GM21723 (cell line): ENCODE measurements around the gene TMEM63B.

Experiments
- ATAC-seq: cut with Tn5 transposase; IDR thresholded peaks from one replicate; pipeline ENCODE4 v1.9.1; 2021; ENCODE audit warnings: mild to moderate bottlenecking, moderate library complexity; ENCODE audit not compliant: unreplicated experiment

Gene TMEM63B

DNA sequence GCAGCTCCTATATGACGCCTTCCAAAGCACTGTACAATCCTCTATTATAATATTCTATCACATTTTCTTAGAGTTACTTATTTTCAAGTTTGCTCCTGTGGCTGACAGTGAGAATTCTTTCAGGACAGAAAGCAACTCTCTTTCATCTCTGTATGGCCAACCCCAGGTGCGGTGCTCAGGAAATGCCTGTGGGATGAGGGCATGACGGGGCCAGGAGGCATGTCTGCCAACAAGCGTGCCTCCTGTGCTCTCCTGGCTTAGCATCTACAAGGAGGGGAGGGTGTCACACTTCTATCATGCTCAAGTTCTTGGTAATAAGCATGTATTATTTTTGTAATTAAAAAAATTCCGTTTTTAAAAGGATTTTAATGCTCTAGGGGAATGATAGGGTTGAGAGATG lies 11.5 kb upstream of the TMEM63B start:
- ATAC-seq, result no peak

DNA sequence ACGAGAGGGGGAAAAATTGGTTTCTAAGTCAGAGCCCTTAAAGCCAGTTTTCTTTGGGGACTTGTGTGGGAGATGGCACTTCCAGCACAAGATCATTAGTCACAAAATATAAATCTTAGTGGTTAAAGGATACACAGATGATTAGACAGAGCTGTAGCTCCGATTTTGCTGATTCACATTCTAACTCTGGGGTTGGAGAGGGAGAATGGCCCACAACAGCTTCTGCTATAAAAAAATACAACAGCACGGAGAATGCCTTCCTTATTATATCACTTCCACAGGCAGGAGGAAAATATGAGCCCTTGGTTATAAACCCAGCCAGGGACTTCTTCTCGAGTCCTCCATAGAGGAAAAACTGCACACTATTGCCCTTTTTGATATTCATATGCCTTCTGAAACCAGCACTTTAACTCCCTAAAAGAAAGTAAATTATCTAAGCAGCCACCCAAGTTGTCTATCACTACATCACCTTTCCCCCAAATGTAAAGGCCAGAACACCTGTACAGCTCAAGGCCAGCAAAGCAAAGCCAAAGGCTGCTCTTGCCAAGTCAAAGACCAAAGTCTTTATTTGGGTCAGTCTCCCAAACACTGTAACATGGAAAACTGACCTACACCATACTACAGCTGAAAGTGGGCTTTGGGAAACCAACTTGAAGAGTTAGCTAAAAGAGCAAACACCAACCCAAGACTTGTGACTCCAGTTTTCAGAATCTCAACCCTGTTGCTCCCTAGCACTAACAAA lies 10.5 kb upstream of the TMEM63B start:
- ATAC-seq, result no peak

- no peak for ATAC-seq
Observed at GRCh38 chr6:44117397-44118128, 9.8 kb upstream of the TMEM63B start.

GRCh38 chr6:44119704-44120262 lies 7.6 kb upstream of the TMEM63B start:
- no peak for ATAC-seq

- ATAC-seq, result no peak
Observed at GRCh38 chr6:44120692-44121443, 6.5 kb upstream of the TMEM63B start.

DNA sequence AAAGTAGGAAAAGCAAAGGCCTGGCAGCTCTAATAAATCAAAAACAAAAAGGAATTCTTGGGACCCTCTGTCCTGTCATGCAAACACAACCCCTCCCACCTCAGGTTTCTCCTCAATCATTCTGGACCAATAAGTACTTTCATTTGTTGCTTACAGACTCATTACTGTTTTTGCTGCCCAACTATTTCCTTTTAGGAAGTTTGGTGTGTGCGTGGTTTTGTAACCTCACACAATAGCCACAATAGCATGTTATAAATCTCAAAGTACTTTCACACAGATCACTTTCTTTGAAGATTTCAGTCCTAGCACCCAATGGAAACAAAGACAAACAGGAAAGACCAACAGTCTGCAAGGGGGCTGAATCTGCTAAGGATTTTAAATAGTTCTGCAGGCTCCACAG lies 4.6 kb upstream of the TMEM63B start:
- no peak for ATAC-seq

DNA sequence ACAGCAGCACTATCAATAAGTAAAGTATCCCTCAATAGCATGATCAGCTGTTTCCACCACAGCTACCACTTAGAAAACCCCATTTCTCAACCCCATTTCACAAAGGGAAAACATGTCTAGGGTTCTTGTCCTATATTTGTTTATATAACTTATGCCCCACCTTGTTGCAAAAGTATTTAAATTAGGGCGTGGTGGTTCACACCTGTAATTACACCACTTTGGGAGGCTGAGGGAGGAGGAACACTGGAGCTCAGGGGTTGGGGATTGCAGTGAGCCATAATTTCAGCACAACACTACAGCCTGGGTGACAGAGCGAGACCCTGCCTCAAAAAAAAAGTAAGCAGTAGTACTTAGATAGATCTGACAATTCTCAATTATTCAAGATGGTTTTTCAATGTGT lies 3.8 kb upstream of the TMEM63B start:
- ATAC-seq, result no peak

- peak; percentile 55 for ATAC-seq
Observed at GRCh38 chr6:44126320-44127149, 819 bp upstream of the TMEM63B start.

- no peak for ATAC-seq
Observed at GRCh38 chr6:44128020-44128917, 915 bp downstream of the TMEM63B start.

- ATAC-seq, result no peak
Observed at GRCh38 chr6:44129841-44130322, 2.5 kb downstream of the TMEM63B start.

- no peak for ATAC-seq
Observed at GRCh38 chr6:44131892-44132291, 4.5 kb downstream of the TMEM63B start.

DNA sequence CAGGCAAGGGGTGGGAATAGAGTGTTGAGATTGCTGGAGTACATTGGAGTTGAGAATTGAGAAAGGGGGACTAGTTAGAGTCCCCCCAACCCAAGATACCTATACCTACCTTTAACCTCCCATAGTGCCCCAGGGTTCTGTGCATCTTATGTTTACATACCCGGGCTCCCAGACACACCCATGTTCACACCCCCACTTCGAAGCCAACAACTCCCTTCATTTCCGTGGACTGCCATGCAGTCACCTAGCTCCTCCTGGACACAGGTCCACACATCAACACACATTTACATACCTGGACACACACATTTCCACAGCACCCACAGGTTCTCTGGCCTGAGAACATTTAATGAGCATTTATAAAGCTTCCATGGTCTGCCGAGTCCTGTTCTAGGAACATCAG lies 5.1 kb downstream of the TMEM63B start:
- ATAC-seq, result no peak

- ATAC-seq, result no peak
Observed at GRCh38 chr6:44133003-44133931, 5.9 kb downstream of the TMEM63B start.

- ATAC-seq, result no peak
Observed at GRCh38 chr6:44133981-44134711, 6.8 kb downstream of the TMEM63B start.

DNA sequence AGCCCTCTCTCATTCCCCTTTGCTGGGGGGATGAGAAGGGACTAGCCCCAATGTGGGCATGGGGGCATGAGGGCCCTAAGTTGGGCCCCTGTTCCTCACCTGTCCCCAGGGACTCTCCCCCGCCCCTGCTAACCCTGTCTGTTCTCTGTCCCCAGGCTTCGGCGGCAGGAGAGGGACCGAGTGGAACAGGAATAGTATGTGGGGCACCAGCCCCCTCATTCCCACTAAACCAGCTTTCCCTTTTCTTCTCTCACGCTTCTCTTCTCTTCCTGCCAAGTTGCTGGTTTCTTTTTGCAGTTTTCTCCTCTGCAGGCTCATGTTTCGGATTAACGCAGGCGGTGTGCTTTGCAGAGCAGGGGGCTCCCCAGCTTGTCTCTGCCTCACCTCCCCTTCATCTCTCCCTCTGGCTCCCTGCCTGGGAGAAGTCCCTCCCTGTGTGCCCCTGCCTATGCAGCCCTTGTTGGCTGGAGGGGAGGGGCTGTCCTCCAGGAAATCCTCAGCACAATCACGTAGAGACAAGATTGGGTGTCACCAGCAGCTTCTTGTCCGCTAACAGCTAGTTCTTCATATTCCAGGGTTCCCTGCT lies 7.9 kb downstream of the TMEM63B start:
- no peak for ATAC-seq

GRCh38 chr6:44135875-44136274 lies 8.5 kb downstream of the TMEM63B start:
- ATAC-seq, result no peak

DNA sequence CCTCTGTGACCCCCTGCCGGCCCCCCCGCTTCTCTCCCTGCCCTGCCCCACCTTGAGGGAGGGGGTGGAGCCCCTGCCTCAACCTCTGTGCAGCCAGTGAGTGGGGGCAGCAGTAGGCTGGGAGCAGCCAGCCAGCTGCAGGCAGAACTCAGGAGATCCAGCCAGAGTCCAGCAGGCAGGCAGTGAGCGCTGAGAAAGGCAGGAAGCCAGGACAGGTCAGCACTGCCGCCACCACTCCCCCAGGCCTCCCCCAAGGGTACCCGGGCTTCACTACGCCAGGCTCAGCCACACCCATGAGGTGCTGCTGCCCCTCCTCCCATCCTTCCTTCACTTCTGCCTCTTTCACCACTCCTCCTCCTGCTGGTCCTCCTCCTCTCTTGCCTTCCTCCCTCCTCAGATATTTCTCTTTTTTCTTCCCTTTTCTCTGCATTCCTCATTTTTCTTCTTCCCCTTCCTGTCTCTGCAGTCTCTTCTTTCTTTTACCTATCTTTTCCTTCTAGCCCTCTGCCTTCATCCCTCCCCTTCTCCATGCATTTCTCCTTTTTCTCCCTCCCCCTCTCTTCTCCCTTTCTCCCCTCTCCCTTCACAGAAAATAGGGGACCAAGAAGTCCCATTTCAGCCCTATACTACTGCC lies 11.5 kb downstream of the TMEM63B start:
- no peak for ATAC-seq
